Activated T-helper 1 cell treated with anti-CD3 and anti-CD28 coated beads, Interleukin-12 subunit alpha, Interleukin-12 subunit beta, Interleukin-2, Interleukin-4 antibody, amounts not matched to agents 30 ng/mL and 10 ng/mL and 1 ng/mL, durations not matched to agents 14 hours and 24 hours and 36 hours (primary cell): ENCODE results near the gene EMC9. TPM values are rescaled to one million over a fixed set of nuclear protein-coding genes. Genes with fewer than 3 reads are reported as not detected.
A peak's percentile ranks its signal among the peaks of the same experiment; 100 is the strongest.

Experiments used
- DNase-seq: peaks from one replicate; pipeline ENCODE4 v3.0.0; 2021; ENCODE audit warnings: low spot score
- H3K27ac Mint-ChIP-seq: one replicate; pipeline ENCODE4 v1.8.0; 2021; ENCODE audit warnings: mild to moderate bottlenecking, mixed read lengths
- H3K27me3 Mint-ChIP-seq: one replicate; pipeline ENCODE4 v1.8.0; 2022; ENCODE audit warnings: mild to moderate bottlenecking, moderate library complexity, mixed read lengths; ENCODE audit not compliant: insufficient read depth
- H3K36me3 Mint-ChIP-seq: one replicate; pipeline ENCODE4 v1.8.0; 2021; ENCODE audit warnings: low read depth, mixed read lengths
- H3K4me1 Mint-ChIP-seq: one replicate; pipeline ENCODE4 v1.8.0; 2021; ENCODE audit warnings: low read depth, mixed read lengths
- H3K4me3 Mint-ChIP-seq: one replicate; pipeline ENCODE4 v1.8.0; 2021; ENCODE audit warnings: mild to moderate bottlenecking, moderate library complexity, mixed read lengths
- H3K9me3 Mint-ChIP-seq: one replicate; pipeline ENCODE4 v1.8.0; 2021; ENCODE audit warnings: mixed read lengths
- intact Hi-C: fragments of 100-400 bp; cut with micrococcal nuclease; formaldehyde crosslinking; loops from one replicate; pipeline ENCODE4 v1.15.1; 2024
- total RNA-seq: library from RNA; stranded (reverse); gene quantifications from 2 replicates; pipeline ENCODE4 v1.2.3, GENCODE V29; 2022

Gene EMC9
- total RNA-seq = 22.9 and 28.3 TPM in 2 replicates

- Mint-ChIP-seq H3K27me3 (no peaks in the 10 kb centered on the region), H3K36me3 (peaks cover 59% of the 10 kb centered on the region), H3K27ac (peak within 1 kb of the TSS; percentile 92), H3K4me1 (peaks cover 80% of the 10 kb centered on the region), H3K9me3 (no peaks in the 10 kb centered on the region), H3K4me3 (peak within 1 kb of the TSS; percentile 98)
- DNase-seq = peak; percentile 100
- intact Hi-C loops = loop anchor here (1.0 to 10.0 kb wide), 5 partner anchors 20 to 816 kb away; partner anchors contain the start of genes CHMP4A, DCAF11, DHRS1 and IRF9
These were observed at the start of gene EMC9 for GRCh38 chr14:24141097-24141880. TSS of gene EMC9 (minus strand) at chr14:24141591. CDS start at chr14:24141304, 287 bp downstream.

DNA sequence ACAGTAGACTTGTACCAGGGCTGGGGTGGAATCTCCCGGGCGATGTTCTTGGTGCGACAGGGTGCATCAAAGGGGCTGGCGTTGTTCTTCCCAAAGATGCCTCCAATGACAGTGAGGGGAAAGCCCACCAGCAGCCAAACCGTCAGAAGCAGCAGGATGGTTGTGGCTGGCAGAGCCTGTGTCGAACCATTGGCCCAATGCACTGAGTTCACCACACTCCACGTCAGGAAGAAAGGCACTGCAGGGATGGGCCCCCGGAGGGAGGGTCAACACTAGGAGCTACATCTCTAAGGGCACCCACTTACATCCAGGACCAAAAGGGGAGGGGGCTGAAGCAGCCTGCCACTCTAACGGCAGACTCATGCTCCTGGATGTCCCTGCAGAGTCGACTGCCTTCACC, 49.0 kb upstream of the EMC9 start:
- intact Hi-C loops = no loop called here
- H3K9me3 Mint-ChIP-seq = no peaks in the 10 kb centered on the region
- H3K4me3 Mint-ChIP-seq = no peak overlapping the region
- peaks cover 56% of the 10 kb centered on the region for H3K4me1 Mint-ChIP-seq
- H3K27ac Mint-ChIP-seq = no peak overlapping the region
- H3K27me3 Mint-ChIP-seq = no peaks in the 10 kb centered on the region
- no peak for DNase-seq
- H3K36me3 Mint-ChIP-seq = peaks cover 47% of the 10 kb centered on the region

DNA sequence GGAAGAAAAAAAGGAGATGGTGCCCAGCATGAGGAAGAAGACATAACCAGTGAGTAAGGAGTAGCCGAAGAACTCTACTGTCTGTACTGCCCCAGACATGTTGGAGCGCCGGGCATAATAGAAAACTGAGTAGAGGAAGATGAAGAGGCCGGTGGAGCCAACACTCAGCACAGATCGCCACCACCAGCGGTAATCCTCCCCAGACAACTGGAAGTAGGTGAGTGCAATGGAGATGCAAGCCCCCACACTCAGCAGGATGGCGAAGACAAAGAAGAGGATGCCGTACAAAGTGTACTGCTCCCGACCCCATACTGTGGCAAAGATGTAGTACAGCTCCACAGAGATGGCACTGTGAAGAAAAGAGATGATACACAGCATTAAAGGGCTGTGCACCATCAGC, 48.1 kb upstream of the EMC9 start:
- H3K4me1 Mint-ChIP-seq = peaks cover 50% of the 10 kb centered on the region
- no peak for DNase-seq
- intact Hi-C loops = loop anchor here (2.0 kb wide), 2 partner anchors 53 to 253 kb away; partner anchors contain the start of genes SDR39U1 and TINF2
- no peaks in the 10 kb centered on the region for H3K27me3 Mint-ChIP-seq
- H3K27ac Mint-ChIP-seq = peak overlapping the region; percentile 86
- H3K9me3 Mint-ChIP-seq = no peaks in the 10 kb centered on the region
- peaks cover 48% of the 10 kb centered on the region for H3K36me3 Mint-ChIP-seq
- H3K4me3 Mint-ChIP-seq = no peak overlapping the region

DNA sequence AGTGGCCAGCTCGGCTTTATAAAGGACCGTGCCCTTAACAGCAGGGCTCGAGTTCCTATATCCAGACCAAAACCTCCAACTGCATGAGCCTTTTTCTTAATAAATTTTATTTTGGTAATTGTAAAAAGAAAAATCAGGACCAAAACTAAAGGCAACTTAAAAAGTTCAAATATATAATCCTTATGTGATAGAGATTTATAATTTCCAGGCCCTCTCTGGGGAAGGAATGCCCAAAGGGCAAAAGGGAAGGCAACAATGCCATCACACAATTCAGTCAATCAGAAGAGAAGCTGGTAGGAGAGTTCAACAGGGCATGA, 47.6 kb upstream of the EMC9 start:
- no peak for DNase-seq
- Mint-ChIP-seq H3K4me3 (peak overlapping the region; percentile 91), H3K27ac (peak overlapping the region; percentile 86), H3K27me3 (no peaks in the 10 kb centered on the region), H3K36me3 (peaks cover 48% of the 10 kb centered on the region), H3K4me1 (peaks cover 45% of the 10 kb centered on the region), H3K9me3 (no peaks in the 10 kb centered on the region)
- intact Hi-C loops = loop anchor here (2.0 kb wide), 2 partner anchors 54 to 254 kb away; partner anchors contain the start of genes SDR39U1 and TINF2

- Mint-ChIP-seq H3K27ac (peak within 1 kb of the TSS; percentile 86), H3K36me3 (peaks cover 49% of the 10 kb centered on the region), H3K9me3 (no peaks in the 10 kb centered on the region), H3K4me3 (peak within 1 kb of the TSS; percentile 91), H3K4me1 (peaks cover 42% of the 10 kb centered on the region), H3K27me3 (no peaks in the 10 kb centered on the region)
- intact Hi-C loops = loop anchor here (1.0 to 2.0 kb wide), 9 partner anchors 8 to 254 kb away; partner anchors contain the start of genes CHMP4A, GMPR2, IRF9 and NEDD8
- DNase-seq = peak; percentile 93
These were observed 47.1 kb upstream of the EMC9 start, which contains the start of gene IPO4 for GRCh38 chr14:24188251-24189058. TSS of gene IPO4 (minus strand) at chr14:24188816. CDS start at chr14:24188787, 29 bp downstream.

GRCh38 chr14:24187539-24187915, 46.1 kb upstream of the EMC9 start:
- no peaks in the 10 kb centered on the region for H3K27me3 Mint-ChIP-seq
- H3K9me3 Mint-ChIP-seq = no peaks in the 10 kb centered on the region
- peaks cover 36% of the 10 kb centered on the region for H3K4me1 Mint-ChIP-seq
- DNase-seq = no peak
- H3K36me3 Mint-ChIP-seq = peaks cover 51% of the 10 kb centered on the region
- intact Hi-C loops = no loop called here
- peak overlapping the region; percentile 23 for H3K27ac Mint-ChIP-seq
- H3K4me3 Mint-ChIP-seq = peak overlapping the region; percentile 91

DNA sequence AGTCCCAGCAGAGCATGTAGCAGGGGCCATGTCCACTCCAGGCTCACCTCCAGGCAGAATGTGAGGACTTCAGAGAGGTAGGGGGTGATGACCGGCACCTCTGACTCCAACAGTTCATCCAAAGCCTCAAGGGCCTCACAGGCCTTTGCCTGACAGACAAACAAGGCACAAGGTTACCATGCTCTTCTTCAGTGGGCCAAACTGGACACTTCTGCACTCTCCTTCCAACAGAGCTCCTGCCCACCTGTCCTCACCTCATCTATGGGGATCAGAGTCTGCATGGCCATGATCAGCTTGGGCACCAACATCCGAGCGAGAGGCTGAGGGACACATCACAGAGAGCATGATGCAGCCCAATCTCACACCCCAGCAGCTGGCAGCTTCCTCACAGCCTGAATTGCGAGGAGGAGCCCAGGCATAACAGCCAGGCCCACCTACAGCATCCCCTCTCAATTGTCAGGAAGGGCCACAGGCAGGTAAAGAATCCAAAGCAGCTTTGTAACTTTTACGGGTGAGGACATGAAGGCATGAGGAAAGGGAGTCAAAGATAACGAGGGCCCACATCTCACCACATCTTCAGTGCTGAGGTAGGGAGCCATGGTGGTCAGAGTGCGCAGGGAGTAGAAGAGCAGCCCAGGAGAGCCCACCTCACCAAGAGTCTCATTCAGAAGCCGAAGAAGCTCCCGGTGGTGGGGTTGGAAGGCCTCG, 45.6 kb upstream of the EMC9 start:
- H3K4me3 Mint-ChIP-seq = peak overlapping the region; percentile 91
- H3K27me3 Mint-ChIP-seq = no peaks in the 10 kb centered on the region
- H3K9me3 Mint-ChIP-seq = no peaks in the 10 kb centered on the region
- peak overlapping the region; percentile 47 for H3K27ac Mint-ChIP-seq
- H3K4me1 Mint-ChIP-seq = peaks cover 30% of the 10 kb centered on the region
- DNase-seq = no peak
- peaks cover 51% of the 10 kb centered on the region for H3K36me3 Mint-ChIP-seq
- intact Hi-C loops = no loop called here

DNA sequence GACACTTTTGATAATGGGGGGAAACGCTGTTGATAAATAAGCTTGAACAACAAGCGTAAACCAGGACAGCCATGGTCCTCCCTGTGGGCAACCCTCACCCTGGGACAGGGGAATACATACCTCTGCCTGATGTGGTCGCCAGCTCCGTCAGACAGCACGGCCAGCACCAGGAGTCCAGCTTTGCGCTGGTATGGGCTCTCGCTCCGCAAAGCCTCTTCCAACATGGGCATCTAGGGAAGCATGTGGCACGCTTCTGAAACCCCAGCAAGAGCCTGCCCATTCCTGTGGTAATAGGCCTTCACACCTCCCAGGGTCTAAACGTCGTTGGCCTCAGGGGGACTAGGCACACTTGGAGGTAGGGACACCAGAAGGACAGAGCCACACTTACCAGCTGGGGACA, 44.4 kb upstream of the EMC9 start:
- Mint-ChIP-seq H3K36me3 (peaks cover 48% of the 10 kb centered on the region), H3K4me1 (peaks cover 25% of the 10 kb centered on the region), H3K9me3 (no peaks in the 10 kb centered on the region), H3K27me3 (no peaks in the 10 kb centered on the region), H3K27ac (no peak overlapping the region), H3K4me3 (no peak overlapping the region)
- intact Hi-C loops = no loop called here
- DNase-seq = no peak

DNA sequence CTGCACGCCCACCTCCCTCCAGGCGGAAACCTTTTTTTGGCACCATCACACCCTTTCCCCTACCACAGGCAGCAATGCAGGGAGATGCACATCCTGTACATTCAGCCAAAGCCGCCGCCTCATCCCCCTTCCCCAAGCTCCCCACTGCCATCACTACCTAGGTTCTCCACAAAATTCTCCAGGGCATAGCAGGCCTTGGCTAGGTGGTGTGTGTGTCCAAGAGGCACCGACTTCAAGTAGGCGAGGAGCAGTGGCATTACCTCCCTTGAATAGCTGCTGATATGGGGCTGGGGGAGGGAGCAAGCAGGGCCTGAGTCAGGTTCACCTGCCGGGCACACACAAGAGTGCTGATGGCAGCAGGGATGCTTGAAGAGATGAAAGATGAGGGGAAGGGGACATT, 43.6 kb upstream of the EMC9 start:
- no peaks in the 10 kb centered on the region for H3K9me3 Mint-ChIP-seq
- DNase-seq = no peak
- peaks cover 51% of the 10 kb centered on the region for H3K36me3 Mint-ChIP-seq
- H3K27me3 Mint-ChIP-seq = no peaks in the 10 kb centered on the region
- no peak overlapping the region for H3K4me3 Mint-ChIP-seq
- intact Hi-C loops = no loop called here
- no peak overlapping the region for H3K27ac Mint-ChIP-seq
- H3K4me1 Mint-ChIP-seq = peaks cover 21% of the 10 kb centered on the region

GRCh38 chr14:24184104-24184970, 42.9 kb upstream of the EMC9 start:
- no peak overlapping the region for H3K4me3 Mint-ChIP-seq
- no peak overlapping the region for H3K27ac Mint-ChIP-seq
- H3K9me3 Mint-ChIP-seq = no peaks in the 10 kb centered on the region
- intact Hi-C loops = no loop called here
- H3K36me3 Mint-ChIP-seq = peaks cover 54% of the 10 kb centered on the region
- no peaks in the 10 kb centered on the region for H3K27me3 Mint-ChIP-seq
- DNase-seq = no peak
- H3K4me1 Mint-ChIP-seq = peaks cover 18% of the 10 kb centered on the region

- DNase-seq = no peak
- no peaks in the 10 kb centered on the region for H3K27me3 Mint-ChIP-seq
- no peak overlapping the region for H3K27ac Mint-ChIP-seq
- H3K4me1 Mint-ChIP-seq = peaks cover 12% of the 10 kb centered on the region
- H3K9me3 Mint-ChIP-seq = no peaks in the 10 kb centered on the region
- no peak overlapping the region for H3K4me3 Mint-ChIP-seq
- intact Hi-C loops = no loop called here
- peaks cover 63% of the 10 kb centered on the region for H3K36me3 Mint-ChIP-seq
These were observed 41.7 kb upstream of the EMC9 start for GRCh38 chr14:24183014-24183481.
